Measurements from ENCODE around the gene GABPB1. TPM values are rescaled to one million over a fixed set of nuclear protein-coding genes. Genes with fewer than 3 reads are reported as not detected.

Gene GABPB1
- total RNA-seq, 2 experiments from 2014 or later = 40.3 to 43.6 TPM

DNA sequence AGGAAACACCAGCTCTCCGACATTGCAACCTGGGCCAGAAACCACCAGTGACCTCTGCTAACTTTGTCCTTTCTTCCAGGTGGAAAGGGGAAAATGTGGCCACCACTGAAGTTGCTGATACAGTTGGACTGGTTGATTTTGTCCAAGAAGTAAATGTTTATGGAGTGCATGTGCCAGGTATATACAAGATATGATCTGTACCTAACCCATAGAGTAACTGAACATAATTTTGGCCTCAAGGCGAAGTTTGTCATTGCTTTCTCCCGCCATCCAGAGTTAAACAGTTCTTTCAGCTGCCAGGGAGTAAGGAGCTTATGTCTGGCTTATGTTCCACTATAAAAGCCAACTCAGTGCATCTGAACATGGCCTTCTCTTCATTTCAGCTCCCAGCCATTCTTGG lies 126.1 kb downstream of the GABPB1 start:
- Mint-ChIP-seq H3K27me3 (no peaks in the 10 kb centered on the region), H3K4me3 (no peak overlapping the region), H3K9me3 (no peaks in the 10 kb centered on the region), H3K36me3 (peaks cover 6% of the 10 kb centered on the region), H3K27ac (no peak overlapping the region), H3K4me1 (no peaks in the 10 kb centered on the region)
- DNase-seq = no peak

DNA sequence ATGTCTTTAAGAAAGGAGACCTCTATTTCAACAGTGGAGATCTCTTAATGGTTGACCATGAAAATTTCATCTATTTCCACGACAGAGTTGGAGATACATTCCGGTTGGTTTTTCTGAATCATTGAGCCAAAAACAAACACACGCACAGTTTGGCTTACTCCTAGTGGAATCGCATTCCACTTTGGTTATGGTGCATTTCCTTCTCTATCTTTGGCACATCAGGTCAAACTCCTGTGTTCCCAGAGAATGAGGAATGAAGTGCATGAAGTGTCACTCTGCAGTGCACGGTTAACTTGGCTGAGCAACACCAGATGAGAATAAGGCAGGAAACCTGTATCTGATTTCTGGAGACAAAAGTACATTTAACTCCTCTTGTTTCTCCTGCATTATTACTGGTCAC lies 127.9 kb downstream of the GABPB1 start:
- Mint-ChIP-seq H3K27ac (no peak overlapping the region), H3K36me3 (peaks cover 8% of the 10 kb centered on the region), H3K4me3 (no peak overlapping the region), H3K27me3 (no peaks in the 10 kb centered on the region), H3K9me3 (no peaks in the 10 kb centered on the region), H3K4me1 (no peaks in the 10 kb centered on the region)
- no peak for DNase-seq

GRCh38 chr15:50225938-50226337 lies 129.1 kb downstream of the GABPB1 start:
- peaks cover 8% of the 10 kb centered on the region for H3K36me3 Mint-ChIP-seq
- no peak for DNase-seq
- H3K4me1 Mint-ChIP-seq = no peaks in the 10 kb centered on the region
- no peak overlapping the region for H3K4me3 Mint-ChIP-seq
- no peaks in the 10 kb centered on the region for H3K9me3 Mint-ChIP-seq
- no peaks in the 10 kb centered on the region for H3K27me3 Mint-ChIP-seq
- H3K27ac Mint-ChIP-seq = no peak overlapping the region

Other genes starting within 250 kb of the GABPB1 start
- 1 to 10 TPM; 3.4 to 3.5 TPM for gene ATP8B4, start 236.0 kb downstream of the GABPB1 start, total RNA-seq
- gene SLC27A2, start 173.0 kb downstream of the GABPB1 start, total RNA-seq = 10 to 100 TPM; 15.0 to 16.0 TPM
- gene HDC, start 89.5 kb downstream of the GABPB1 start, total RNA-seq = under 1 TPM; 0.32 to 0.33 TPM
- 10 to 100 TPM; 48.6 to 51.9 TPM for gene USP8, start 69.2 kb upstream of the GABPB1 start, total RNA-seq
- gene USP50, start 191.5 kb upstream of the GABPB1 start, total RNA-seq = not detected

All from activated naive CD8-positive, alpha-beta T cell treated with anti-CD3 and anti-CD28 coated beads for 36 hours (primary cell).